ENCODE data around the gene MAP3K2.
A peak's percentile ranks its signal among the peaks of the same experiment; 100 is the strongest.

MAP3K2 gene

DNA sequence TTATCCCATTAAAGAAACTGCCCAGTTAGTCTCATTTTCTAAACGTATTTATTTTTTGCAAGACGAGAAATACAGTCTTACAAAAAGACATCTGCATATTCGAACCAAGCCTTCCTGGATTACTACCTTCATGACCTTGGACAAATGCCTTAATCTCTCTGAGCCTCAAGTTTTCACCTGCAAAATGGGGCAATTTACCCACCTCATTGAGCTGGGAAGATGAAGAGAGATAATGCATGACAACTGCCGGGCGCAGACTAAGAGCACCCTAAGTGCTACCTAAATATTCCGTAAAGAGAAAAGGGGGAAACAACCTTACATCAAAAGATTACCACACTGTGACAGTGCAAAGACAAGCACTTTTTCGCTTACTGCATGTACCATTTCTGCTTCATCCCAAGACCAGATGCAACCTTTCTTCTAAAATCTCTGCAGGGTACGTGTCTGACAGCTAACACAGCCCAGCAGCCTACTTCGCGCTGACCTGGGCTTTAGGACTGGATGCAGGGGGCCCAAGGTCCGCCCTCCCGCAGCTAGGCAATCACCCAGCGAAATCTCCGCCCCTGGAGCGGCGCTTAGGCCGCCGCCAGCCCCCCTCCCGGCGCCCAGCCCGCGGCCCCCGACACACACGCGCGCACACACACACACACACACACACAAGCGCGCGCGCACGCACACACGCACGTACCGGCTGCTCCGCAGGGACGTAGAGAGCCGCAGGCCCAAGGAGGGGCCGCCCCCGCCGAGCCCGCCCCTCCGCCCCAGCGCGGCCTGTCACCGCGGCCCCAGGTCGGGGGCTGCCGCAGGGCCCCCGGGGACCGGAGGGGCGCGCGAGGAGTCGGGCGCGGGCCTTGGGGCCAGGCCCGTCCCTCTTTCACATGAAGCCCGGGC is 766 bp downstream of the MAP3K2 start:
- peak; percentile 63 to 65 (median 63) for DNase-seq (ENCODE audit: low read depth in 3 of 3, low spot score in 1 of 3)

DNA sequence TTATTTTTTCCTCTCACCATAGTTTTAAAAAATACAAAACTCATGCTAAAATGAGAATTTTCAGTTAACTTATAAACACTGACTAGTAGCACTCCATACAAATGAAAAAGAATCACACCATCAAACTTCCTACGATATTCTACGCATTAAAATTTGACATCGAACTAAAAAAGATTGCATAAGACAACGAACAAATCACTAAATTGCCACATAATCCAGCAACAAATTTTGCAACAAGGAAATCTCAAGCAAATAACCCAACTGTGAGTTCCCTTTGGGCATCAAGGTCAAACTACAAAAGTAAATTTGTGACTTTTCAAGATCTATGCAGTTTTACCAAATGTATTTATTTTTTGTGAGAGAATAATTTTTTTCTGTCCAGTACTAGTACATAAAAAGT is 1.5 kb downstream of the MAP3K2 start:
- no peak for DNase-seq (ENCODE audit: low read depth in 3 of 3, low spot score in 1 of 3)

DNA sequence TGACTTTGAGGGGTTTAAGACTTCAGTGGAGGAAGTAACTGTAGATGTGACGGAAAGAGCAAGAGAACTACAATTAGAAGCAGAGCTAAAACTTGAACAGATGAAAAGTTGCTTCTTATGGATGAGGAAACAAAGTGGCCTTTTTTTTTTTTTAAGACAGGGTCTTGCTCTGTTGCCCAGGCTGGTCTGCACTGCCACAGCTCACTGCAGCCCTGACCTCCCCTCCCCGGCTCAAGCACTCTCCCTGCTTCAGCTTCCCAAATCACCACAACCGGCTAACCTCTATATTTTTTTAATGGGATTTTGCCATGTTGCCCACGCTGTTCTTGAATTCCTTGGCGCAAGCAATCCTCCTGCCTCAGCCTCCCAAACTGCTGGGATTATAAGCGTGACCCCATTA is 3.2 kb downstream of the MAP3K2 start:
- no peak for DNase-seq (ENCODE audit: low read depth in 3 of 3, low spot score in 1 of 3)

DNA sequence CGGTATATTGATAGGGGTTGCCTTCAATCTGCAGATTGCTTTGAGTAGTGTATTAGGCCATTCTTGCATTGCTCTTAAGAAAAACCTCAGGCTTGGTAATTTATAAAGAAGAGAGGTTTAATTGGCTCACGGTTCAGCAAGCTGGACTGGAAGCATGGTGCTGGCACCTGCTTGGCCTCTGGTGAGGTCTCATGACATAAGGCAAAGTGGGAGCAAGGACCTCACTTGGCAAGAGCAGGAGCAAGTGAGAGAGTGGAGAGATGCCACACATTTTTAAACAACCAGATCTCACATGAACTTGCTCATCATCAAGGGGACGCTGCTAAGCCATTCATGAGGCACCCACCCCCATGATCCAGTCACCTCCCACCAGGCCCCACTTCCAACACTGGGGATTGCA is 4.9 kb downstream of the MAP3K2 start:
- DNase-seq (ENCODE audit: low read depth in 3 of 3, low spot score in 1 of 3) = no peak

DNA sequence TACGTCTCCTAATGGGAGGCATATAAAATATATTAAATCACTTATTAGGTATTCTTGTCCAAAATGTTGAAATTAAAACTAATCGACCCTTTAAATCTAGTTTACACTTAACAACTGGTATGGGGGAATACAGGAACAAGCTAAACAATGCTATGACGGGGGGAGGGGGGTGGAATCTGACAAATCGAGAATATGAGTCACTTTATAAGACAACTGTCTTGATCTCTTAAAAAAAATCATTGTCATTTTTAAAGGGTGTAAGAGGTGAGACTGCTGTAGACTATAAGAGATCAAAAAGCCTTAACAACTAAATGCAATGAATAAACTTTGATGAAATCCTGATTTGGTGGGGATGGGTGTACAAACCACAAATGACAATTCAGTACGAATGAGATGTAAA is 6.0 kb downstream of the MAP3K2 start:
- no peak for DNase-seq (ENCODE audit: low read depth in 3 of 3, low spot score in 1 of 3)

DNA sequence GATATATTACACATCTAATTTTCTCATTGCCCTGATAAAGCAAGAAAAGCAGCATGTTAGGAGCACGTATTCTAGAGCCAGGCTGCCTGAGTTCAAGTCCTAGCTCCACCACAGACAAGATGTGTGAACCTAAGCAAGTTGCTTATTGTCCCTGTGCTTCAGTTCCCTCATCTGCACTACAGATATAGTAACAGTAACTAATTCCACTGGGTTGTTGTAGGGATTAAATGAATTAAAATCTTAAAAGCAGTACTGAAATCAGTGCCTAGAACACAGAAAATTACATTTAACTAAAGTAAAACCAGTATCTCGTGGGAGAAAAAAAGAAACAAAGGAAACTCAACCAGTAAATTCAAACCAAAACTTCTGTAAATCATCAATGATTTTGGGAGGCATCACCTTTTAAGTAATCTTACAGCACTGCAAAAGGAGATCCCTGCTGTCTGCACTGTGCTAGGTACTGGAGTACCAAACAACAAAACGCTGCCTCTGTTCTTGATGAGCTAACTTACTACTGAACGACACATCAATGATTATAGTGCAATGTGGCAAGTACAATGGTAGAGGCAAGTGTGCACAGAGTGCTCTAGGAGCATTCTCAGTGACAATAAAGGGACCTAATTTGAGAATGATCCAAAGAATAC is 7.9 kb downstream of the MAP3K2 start:
- DNase-seq (ENCODE audit: low read depth in 3 of 3, low spot score in 1 of 3) = no peak

DNA sequence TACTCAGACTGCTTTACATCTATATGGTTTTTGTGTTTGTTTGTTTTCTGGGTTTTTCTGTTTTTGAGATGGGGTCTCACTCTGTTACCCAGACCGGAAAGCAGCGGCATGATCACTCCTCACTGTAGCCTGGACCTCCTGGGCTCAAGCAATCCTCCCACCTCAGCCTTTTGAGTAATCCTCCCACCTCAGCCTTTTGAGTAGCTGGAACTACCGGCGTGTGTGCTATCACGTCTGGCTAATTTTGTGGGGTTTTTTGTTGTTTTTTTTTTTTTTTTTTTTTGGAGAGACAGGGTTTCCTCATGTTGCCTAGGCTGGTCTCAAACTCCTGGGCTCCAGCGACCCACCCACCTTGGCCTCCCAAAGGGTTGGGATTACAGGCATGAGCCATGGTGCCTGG is 9.1 kb downstream of the MAP3K2 start:
- no peak for DNase-seq (ENCODE audit: low read depth in 3 of 3, low spot score in 1 of 3)

DNA sequence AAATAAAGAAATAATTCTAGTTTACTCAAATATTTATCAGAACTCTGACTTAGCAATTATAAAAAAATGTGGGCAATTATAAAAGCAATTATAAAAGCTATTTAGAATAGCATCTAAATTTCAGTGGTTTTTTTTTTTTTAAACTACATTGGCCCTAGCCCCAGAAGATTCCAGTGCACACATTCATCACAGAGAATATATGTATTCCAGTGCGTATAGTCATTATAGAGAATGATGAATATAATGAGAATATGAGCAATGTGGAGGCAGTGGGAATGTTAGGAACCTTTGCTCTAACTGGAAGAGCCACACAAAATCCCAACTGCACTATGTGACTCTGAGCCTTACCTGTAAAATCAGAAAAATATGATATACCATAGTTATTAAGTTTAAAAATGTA is 10.5 kb downstream of the MAP3K2 start:
- no peak for DNase-seq (ENCODE audit: low read depth in 3 of 3, low spot score in 1 of 3)

DNA sequence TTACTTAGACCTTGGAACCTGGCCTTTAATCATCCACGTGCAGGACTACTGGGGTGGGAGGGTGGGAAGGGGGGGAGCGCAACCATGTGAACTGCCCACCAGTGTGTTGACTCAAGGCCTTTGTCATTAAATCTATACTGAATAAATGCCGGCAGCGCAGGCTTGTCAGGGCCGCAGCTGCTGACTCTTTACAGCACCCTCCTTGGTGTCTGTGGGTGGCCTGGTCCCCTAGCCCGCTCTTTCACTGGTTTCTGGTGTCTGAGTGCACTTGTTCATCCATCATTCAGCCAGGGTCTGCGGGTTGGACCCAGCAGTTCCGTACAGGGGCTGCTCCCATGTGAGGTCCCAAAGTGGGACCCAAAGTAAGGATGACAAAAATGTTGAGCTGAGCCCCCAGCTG is 11.5 kb downstream of the MAP3K2 start:
- DNase-seq (ENCODE audit: low read depth in 3 of 3, low spot score in 1 of 3) = no peak

DNA sequence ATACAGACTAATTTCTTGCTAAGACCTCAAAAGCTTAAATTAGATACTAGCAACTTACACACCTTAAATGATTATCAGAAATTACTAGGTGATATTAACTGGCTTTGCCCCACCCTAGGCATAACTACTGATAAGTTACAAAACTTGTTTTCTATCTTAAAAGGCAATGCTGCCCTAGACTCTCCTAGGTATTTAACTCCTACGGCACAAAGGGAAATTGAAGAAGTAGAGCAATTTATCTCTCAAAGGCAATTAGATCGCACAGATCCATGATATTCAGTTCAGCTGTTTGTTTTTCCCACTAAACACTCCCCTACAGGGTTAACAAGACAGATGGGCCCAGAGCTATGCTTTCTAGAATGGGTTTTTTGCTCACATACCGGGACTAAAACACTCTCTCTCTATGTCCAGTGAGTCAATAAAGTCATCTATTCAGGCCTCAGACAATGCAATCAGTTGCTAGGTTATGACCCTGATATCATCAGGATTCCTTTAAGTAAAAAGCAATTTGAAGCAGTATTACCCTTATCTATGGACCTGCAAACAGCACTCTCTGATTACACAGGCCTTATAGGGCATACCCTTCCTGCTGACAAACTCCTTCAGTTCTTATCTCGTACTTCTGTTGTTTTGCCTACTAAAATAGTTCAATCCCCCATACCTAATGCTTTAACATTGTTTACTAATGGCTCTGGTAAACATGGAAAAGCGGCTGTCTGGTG is 14.3 kb downstream of the MAP3K2 start:
- no peak for DNase-seq (ENCODE audit: low read depth in 3 of 3, low spot score in 1 of 3)

DNA sequence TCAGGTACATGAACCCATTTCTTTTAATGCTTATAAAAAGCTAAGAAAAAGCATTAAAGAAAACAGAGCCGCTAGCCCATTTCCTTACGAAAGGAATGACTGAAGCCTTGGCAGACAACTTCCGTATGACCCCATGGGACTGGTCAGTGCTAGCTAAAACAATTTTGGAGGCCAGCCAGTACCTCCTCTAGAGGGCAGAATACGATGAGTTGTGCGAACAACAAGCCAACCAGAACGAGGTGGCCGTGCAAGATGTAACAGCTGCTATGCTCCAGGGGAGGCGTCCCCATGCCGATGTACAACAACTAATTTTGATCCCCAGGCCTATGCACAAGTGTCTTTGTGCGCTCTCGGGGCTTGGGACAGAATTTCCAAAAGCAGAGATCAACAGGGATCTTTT is 16.7 kb downstream of the MAP3K2 start:
- DNase-seq (ENCODE audit: low read depth in 3 of 3, low spot score in 1 of 3) = no peak

DNA sequence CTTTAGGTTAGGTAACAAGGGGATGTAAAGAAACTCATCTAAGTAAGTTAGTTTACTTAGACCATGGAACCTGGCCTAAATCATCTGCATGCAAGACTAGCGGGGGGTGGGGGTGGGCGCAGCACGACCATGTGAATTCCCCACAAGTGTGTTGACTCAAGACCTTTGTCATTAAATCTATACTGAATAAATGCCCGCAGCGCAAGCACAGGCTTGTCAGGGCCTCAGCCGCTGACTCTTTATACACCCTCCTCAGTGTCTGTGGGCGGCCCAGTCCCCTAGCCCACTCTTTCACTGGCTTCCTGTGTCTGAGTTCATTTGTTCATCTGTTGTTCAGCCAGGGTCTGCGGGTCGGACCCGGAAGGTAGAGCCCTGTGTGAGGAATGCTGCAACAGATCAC is 17.8 kb downstream of the MAP3K2 start:
- DNase-seq (ENCODE audit: low read depth in 3 of 3, low spot score in 1 of 3) = no peak

DNA sequence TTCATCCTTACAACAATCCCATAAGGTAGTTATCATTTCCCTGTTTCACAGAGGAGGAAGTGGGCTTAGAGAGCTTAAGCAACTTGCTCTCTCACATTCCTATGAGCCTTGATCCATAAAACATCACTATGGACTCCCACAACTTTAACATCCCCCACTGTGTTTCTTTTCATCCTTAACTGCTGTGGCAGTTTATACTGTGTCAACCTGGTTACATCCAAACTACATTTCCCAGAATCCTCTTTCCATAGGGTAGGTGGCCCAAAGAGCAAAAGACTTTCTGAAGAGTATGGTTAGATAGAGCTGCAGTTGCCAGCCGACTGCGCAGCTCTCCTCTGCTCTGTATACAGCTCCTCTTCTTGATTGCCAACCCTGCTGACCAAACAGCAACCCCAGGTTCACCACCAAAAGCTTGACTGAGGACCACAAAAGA is 22.5 kb downstream of the MAP3K2 start:
- no peak for DNase-seq (ENCODE audit: low read depth in 3 of 3, low spot score in 1 of 3)

DNA sequence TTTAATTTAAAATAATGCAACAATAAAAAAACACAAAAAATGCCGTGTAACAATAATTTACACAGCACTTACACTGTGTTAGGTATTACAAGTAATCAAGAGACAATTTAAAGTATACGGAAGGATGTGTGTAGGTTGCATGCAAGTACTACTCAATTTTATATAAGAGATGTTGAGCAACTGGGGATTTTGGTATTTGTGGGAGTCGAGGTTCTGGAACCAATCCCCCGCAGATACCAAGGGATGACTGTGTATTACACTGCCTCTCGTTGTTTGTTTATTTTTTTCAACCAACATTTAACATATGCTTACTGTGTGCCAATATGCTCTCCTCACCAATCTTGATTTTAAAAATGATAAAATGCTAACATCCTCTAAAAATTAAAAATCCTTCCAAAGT is 24.8 kb downstream of the MAP3K2 start:
- no peak for DNase-seq (ENCODE audit: low read depth in 3 of 3, low spot score in 1 of 3)

DNA sequence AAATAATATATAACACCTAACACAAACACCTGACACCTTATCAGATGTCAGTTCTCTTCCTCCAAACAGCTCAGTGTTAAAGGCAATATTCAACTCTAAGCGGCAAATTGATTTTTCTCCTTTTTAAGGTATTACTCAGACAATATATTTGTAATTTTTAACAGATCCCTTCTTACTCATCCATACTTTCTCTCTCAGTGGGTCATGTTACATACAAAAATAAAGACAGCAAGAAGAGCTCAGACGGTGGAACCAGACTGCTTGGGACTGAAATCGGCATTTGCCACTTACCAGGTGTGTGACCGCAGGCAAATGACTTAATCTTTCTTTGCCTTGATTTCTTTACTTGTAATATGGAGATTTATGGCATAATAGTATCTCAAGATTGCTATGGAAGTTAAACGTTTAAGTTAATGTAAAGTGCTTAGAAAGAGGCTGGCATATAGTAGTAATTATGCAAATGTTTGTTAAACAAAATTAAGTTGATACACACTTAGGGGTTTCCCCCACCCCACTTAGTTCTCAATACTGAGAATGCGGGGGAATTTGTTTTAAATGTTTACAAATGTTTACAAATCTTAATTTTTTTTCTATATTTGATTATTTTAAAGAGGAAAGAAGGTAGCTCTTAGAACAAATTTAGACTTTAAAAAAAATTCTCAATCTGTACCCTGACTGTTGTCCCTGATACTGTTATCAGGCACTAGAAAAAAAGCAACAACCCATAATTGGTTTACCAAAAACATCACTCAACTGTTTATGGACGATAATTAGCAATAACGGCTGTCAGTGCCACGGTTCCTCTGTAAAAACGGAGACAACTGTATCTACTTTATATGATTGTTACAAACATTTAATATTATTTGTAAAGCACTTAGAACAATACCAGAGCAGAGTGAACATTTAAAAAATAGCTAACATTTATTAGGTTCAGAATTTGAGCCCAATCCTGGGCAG is 25.6 kb downstream of the MAP3K2 start:
- DNase-seq (ENCODE audit: low read depth in 3 of 3, low spot score in 1 of 3) = no peak

DNA sequence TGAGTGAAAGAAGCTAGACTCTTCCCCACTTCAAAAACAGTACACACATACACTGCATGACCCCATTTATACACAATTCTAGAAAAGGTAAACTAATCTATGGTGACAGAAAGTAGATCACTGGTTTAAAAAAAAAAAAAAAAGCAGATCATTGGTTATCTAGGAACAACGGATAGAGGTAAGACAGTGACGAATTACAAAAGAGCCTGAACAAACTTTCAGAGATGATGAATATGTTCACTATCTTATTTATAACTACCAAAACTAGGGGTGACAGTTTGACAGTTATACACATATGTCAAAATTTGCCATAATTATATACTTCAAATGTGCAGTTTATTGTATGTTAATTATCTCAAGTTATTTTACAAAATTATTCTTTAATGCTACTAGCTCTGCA is 27.5 kb downstream of the MAP3K2 start:
- no peak for DNase-seq (ENCODE audit: low read depth in 3 of 3, low spot score in 1 of 3)

DNA sequence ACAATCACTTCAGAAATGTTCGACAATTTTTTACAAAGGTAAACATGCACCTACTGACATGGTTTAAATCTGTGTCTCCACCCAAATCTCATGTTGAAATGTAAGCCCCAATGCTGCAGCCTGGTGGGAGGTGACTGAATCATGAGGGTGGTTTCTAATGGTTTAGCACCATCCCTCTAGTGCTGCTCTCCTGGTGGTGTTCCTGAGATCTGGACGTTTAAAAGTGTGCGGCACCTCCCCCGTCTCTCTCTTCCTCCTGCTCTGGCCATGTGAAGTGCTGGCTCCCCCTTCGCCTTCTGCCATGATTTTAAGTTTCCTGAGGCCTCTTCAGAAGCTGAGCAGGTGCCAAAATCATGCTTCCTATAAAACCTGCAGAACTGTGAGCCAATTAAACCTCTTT is 28.3 kb downstream of the MAP3K2 start:
- DNase-seq (ENCODE audit: low read depth in 3 of 3, low spot score in 1 of 3) = no peak

DNA sequence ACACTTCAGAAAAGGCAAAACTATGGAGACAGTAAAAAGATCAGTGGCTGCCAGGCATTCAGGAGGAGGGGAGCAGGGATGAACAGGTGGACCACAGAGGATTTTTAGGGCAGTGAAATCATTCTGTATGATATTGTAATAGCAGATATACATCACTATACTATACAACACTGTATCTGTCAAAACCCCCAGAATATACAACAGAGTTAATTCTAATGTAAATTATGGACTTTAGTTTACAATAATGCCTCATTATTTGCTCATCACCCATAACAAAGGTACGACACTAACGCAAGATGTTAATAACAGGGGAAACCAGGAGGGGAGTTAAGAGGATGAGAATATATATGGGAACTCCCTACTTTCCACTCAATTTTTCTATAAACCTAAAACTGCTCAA is 28.8 kb downstream of the MAP3K2 start:
- no peak for DNase-seq (ENCODE audit: low read depth in 3 of 3, low spot score in 1 of 3)

DNA sequence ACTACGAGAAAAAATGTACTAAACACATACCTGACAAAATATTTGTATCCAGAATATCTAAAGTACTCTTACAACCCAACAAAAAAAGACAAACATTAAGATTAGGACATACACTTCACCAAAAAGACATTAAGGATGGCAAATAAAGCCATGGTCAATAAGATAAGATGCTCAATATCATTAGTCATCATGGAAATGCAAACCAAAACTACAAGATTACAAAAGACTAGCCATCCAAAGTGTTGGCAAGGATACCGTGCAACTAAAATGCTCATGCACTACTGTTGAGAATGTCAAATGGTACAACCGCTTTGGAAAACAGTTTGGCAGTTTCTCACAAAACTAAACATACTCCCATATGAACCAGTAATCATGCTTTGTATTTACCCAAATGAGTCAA is 29.7 kb downstream of the MAP3K2 start:
- DNase-seq (ENCODE audit: low read depth in 3 of 3, low spot score in 1 of 3) = no peak

DNA sequence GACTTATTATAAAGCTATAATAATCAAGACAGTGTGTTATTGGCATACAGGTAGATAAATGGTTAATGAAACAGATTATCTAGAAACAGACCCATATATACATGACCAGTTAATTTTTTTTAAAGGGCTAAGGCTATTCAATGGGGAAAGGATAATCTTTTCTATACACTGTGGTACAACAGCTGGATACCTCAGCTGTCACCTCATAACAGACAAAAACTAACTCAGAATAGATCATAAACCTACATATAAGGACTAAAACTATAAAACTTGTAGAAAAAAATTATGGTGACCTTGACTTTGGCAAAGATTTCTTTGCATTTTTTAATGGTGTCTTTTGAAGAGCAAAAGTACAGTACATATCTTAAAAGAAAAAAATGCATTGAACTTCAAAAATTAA is 30.2 kb downstream of the MAP3K2 start:
- DNase-seq (ENCODE audit: low read depth in 3 of 3, low spot score in 1 of 3) = no peak

DNA sequence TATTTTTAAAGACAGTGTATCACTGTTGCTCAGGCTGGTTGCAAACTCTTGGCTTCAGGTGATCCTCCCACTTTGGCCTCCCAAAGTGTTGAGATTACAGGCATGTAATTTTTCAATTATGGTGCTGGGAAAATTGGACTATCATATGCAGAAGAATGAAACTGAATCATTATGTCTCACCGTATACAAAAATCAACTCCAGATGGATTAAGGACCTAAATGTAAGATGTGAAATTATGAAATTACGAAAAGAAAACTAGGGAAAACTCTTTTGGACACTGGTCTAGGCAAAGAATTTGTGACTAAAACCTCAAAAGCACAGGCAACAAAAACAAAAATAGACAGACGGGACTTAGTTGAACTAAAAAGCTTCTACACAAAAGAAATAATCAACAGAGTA is 31.2 kb downstream of the MAP3K2 start:
- DNase-seq (ENCODE audit: low read depth in 3 of 3, low spot score in 1 of 3) = no peak

Measured in stimulated activated CD4-positive, alpha-beta T cell treated with anti-CD3 and anti-CD28 coated beads, TNF-alpha, amount 100 ng/mL, for 1 hour (primary cell).